Activated CD8-positive, alpha-beta T cell treated with anti-CD3 and anti-CD28 coated beads for 36 hours (primary cell): ENCODE measurements around the gene CCL7. TPM values are rescaled to one million over a fixed set of nuclear protein-coding genes. Genes with fewer than 3 reads are reported as not detected.
A peak's percentile ranks its signal among the peaks of the same experiment; 100 is the strongest.

ENCODE experiments used
- ATAC-seq: fragments of 200-7000 bp; cut with Tn5 transposase; one replicate; pipeline ENCODE4 v1.10.0; 2021; ENCODE audit warnings: mild to moderate bottlenecking, moderate library complexity
- CTCF ChIA-PET: fragments of 350-600 bp; sonication (Branson Sonifier 250); formaldehyde crosslinking; loops from one replicate; lab custom pipeline; 2021; ENCODE audit warnings: antibody characterized with exemption; lab: Charles Lee
- POLR2A ChIA-PET: fragments of 350-600 bp; sonication (Branson Sonifier 250); formaldehyde crosslinking; loops from one replicate; lab custom pipeline; 2021; ENCODE audit warnings: antibody characterized with exemption; lab: Charles Lee
- DNase-seq: peaks from one replicate; pipeline ENCODE4 v3.0.0-alpha.2; 2020
- H3K27ac Mint-ChIP-seq: one replicate; pipeline ENCODE4 v1.8.0; 2021; ENCODE audit warnings: mild to moderate bottlenecking, mixed read lengths
- H3K27me3 Mint-ChIP-seq: one replicate; pipeline ENCODE4 v1.8.0; 2021; ENCODE audit warnings: mixed read lengths
- H3K36me3 Mint-ChIP-seq: one replicate; pipeline ENCODE4 v1.8.0; 2021; ENCODE audit warnings: low read depth, mixed read lengths
- H3K4me1 Mint-ChIP-seq: one replicate; pipeline ENCODE4 v1.8.0; 2021; ENCODE audit warnings: low read depth, mixed read lengths
- H3K4me3 Mint-ChIP-seq: one replicate; pipeline ENCODE4 v1.8.0; 2021; ENCODE audit warnings: mild to moderate bottlenecking, moderate library complexity, mixed read lengths
- H3K9me3 Mint-ChIP-seq: one replicate; pipeline ENCODE4 v1.8.0; 2021; ENCODE audit warnings: mixed read lengths
- CTCF ChIP-seq: fragments of 200-600 bp; IDR thresholded peaks from one replicate; pipeline ENCODE4 v1.8.0; 2022; ENCODE audit warnings: antibody characterized with exemption, mild to moderate bottlenecking
- intact Hi-C: fragments of 100-400 bp; cut with micrococcal nuclease; formaldehyde crosslinking; loops from one replicate; pipeline ENCODE4 v1.10.0; 2022
- total RNA-seq, 2 experiments: library from RNA; stranded (reverse); gene quantifications; one replicate each; pipeline ENCODE4 v1.2.3, GENCODE V29; 2021

Gene CCL7
- total RNA-seq, 2 experiments from 2014 or later, result not detected

DNA sequence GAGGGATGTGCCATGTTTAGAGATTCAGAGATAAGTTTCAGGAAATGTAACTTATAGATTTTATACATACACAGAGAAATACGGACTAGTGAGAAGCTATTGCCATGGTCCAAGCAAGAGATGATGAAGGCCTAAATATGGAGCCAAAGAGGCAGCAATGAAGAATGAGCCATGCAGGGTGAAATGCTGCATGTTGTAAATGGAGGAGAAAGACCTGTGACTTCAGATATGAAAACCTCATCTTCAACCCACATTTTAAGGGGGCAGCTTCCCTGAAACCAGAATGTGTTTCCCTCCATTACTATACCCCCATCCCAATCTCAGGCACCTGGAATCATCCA, 12.1 kb upstream of the CCL7 start:
- no peak for DNase-seq
- peaks cover 16% of the 10 kb centered on the region for H3K27me3 Mint-ChIP-seq
- H3K27ac Mint-ChIP-seq, result no peak overlapping the region
- TF ChIP-seq CTCF, result no peak
- H3K4me1 Mint-ChIP-seq, result peaks cover 3% of the 10 kb centered on the region
- H3K9me3 Mint-ChIP-seq, result no peaks in the 10 kb centered on the region
- H3K36me3 Mint-ChIP-seq, result no peaks in the 10 kb centered on the region
- no peak overlapping the region for H3K4me3 Mint-ChIP-seq
- no peak for ATAC-seq
- POLR2A ChIA-PET, result no interaction called here
- intact Hi-C loops, result no loop called here
- CTCF ChIA-PET, result no interaction called here

- no peaks in the 10 kb centered on the region for H3K36me3 Mint-ChIP-seq
- no peaks in the 10 kb centered on the region for H3K9me3 Mint-ChIP-seq
- no peak overlapping the region for H3K4me3 Mint-ChIP-seq
- ChIA-PET CTCF (no interaction called here), POLR2A (no interaction called here)
- no peak overlapping the region for H3K27ac Mint-ChIP-seq
- intact Hi-C loops, result no loop called here
- DNase-seq (no peak), ATAC-seq (no peak)
- H3K4me1 Mint-ChIP-seq, result peaks cover 3% of the 10 kb centered on the region
- H3K27me3 Mint-ChIP-seq, result peaks cover 16% of the 10 kb centered on the region
- no peak for TF ChIP-seq CTCF
These were observed 10.9 kb upstream of the CCL7 start for GRCh38 chr17:34259146-34259545.

- Mint-ChIP-seq H3K4me1 (no peaks in the 10 kb centered on the region), H3K36me3 (no peaks in the 10 kb centered on the region), H3K27me3 (peaks cover 16% of the 10 kb centered on the region), H3K4me3 (no peak overlapping the region), H3K27ac (no peak overlapping the region), H3K9me3 (no peaks in the 10 kb centered on the region)
- intact Hi-C loops, result no loop called here
- CTCF ChIA-PET, result no interaction called here
- no peak for TF ChIP-seq CTCF
- POLR2A ChIA-PET, result no interaction called here
- ATAC-seq (no peak), DNase-seq (no peak)
These were observed 9.2 kb upstream of the CCL7 start for GRCh38 chr17:34260861-34261260.

DNA sequence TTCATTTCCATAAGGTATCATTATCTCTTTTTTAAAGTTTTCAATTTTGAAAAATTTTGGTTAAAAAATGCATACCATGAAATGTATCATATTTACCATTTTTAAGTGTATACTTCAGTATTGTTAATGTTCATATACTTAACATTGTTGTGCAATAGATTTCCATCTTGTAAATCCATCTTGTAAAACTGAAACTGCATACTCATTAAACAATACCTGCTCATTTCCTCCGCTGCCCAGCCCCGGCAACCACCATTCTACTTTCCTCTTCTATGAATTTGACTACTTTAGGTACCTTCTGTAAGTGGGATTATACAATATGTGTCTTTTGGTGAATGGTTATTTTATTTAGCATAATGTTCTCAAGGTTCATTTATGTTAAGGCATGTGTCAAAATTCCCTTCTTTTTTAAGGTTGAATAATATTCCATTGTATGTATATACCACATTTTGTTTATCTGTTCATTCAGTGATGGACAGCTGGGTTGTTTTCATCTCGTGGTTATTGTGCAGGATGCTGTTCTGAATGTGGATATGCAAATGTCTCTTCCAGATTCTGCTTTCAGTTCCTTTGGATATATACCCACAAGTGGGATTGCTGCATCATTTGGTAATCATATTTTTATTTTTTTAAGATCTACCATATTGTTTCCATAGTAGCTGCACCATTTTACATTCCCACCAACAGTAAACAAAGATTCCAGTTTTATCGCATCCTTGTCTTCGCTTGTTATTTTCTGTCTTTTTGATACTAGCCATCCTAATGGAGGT, 8.3 kb upstream of the CCL7 start:
- Mint-ChIP-seq H3K27ac (no peak overlapping the region), H3K27me3 (peaks cover 17% of the 10 kb centered on the region), H3K4me3 (no peak overlapping the region), H3K9me3 (no peaks in the 10 kb centered on the region), H3K36me3 (no peaks in the 10 kb centered on the region), H3K4me1 (no peaks in the 10 kb centered on the region)
- ChIA-PET CTCF (no interaction called here), POLR2A (no interaction called here)
- no peak for TF ChIP-seq CTCF
- ATAC-seq, result no peak
- peak; percentile 24 for DNase-seq
- intact Hi-C loops, result no loop called here

GRCh38 chr17:34265711-34266110, 4.3 kb upstream of the CCL7 start:
- CTCF ChIA-PET, result interaction anchor here (1.3 kb wide), 1 partner anchor 96 kb away, joined by 4 read pairs; no protein-coding TSS in a partner anchor
- Mint-ChIP-seq H3K4me1 (no peaks in the 10 kb centered on the region), H3K36me3 (no peaks in the 10 kb centered on the region), H3K27ac (no peak overlapping the region), H3K4me3 (no peak overlapping the region), H3K27me3 (peaks cover 18% of the 10 kb centered on the region), H3K9me3 (no peaks in the 10 kb centered on the region)
- DNase-seq (no peak), ATAC-seq (no peak)
- no peak for TF ChIP-seq CTCF
- intact Hi-C loops, result no loop called here
- POLR2A ChIA-PET, result interaction anchor here (0.7 kb wide), 1 partner anchor 1138 kb away, joined by 6 read pairs; no protein-coding TSS in a partner anchor
